Measurements from ENCODE around the gene PDK3.
A peak's percentile ranks its signal among the peaks of the same experiment; 100 is the strongest.

Gene PDK3

DNA sequence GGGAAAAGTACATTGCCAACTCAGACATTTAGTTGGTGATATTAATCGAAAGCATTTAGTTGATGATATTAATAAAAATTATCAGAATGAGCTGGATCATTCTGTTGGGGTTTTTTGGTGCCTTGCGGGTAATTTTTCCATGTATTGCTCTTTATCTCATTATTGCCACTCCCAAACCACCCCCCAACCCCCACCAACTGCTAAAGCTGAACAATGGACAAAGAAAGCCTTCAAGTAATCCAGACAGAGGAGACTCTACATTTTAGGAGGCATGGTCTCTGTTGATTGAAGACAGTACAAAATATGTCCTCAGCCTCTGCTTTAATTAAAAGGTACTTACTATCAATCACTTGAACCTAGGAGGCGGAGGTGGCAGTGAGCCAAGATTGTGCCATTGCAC lies 22.5 kb downstream of the PDK3 start:
- TF ChIP-seq, protein P1, sequence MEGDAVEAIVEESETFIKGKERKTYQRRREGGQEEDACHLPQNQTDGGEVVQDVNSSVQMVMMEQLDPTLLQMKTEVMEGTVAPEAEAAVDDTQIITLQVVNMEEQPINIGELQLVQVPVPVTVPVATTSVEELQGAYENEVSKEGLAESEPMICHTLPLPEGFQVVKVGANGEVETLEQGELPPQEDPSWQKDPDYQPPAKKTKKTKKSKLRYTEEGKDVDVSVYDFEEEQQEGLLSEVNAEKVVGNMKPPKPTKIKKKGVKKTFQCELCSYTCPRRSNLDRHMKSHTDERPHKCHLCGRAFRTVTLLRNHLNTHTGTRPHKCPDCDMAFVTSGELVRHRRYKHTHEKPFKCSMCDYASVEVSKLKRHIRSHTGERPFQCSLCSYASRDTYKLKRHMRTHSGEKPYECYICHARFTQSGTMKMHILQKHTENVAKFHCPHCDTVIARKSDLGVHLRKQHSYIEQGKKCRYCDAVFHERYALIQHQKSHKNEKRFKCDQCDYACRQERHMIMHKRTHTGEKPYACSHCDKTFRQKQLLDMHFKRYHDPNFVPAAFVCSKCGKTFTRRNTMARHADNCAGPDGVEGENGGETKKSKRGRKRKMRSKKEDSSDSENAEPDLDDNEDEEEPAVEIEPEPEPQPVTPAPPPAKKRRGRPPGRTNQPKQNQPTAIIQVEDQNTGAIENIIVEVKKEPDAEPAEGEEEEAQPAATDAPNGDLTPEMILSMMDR (IDR thresholded peaks at IDR 0.05; ENCODE audit: insufficient read depth, missing control alignments): no peak
- FAIRE-seq (no peak), DNase-seq (ENCODE audit: insufficient read length, low spot score) (no peak)

DNA sequence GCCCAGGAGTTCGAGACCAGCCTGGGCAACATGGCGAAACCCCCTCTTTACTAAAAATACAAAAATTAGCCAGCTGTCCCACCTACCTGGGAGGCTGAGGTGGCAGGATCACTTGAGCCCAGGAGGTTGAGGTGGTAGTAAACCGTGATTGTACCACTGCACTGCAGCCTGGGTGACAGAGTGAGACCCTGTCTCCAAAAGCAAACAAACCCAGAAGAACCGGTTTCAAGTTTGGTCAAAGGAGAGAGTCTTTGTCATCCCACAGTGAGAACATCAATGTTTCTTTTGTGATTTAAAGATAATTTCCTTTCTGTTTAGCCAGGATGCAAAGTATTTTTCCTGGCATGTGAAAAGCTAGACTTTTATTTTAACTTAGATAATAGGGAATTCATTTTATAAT lies 26.7 kb downstream of the PDK3 start:
- FAIRE-seq (no peak), DNase-seq (ENCODE audit: insufficient read length, low spot score) (no peak)
- TF ChIP-seq, protein P1 (IDR thresholded peaks at IDR 0.05; ENCODE audit: insufficient read depth, missing control alignments): no peak

DNA sequence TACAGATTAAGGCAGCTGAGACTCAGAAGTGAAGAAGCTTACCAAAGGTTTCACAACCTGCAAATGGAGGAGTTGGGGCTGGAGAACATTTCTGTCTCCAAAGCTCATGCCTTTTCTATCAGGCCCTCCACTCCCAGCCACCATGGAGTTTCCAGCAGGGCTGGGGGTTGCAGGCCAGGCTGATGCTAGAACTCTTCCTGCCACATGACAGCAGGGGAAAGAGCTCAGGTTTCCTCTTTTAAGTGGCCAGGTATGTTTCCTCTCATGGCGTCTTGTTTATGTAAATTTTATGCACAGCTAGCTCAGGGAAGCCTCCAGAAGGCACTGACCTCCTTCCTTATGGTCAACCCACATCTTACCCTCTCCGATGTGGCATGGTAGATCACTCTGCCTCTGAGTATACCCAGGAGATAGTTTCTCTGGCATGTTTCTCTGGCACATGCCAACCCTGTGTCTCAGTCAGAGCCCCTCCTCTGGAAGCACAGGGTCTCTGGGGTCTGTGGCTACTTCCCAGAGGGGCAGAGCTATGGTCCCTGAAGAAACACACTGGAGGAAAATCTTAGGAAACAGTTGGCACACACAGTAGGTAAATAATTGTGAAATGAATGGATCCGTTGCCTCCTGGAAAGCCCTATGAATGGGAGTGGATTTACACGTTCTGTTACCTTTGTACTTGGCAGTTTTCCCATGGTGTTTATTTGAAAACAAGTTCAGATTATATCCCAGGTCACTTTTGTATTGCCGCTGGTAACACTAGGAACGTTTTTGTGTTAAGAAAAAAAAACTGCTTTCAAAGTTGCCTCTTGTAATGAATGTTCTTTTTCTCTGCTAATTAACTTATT lies 28.9 kb downstream of the PDK3 start:
- TF ChIP-seq, protein P1 (IDR thresholded peaks at IDR 0.05; ENCODE audit: insufficient read depth, missing control alignments): no peak
- no peak for FAIRE-seq
- DNase-seq (ENCODE audit: insufficient read length, low spot score): no peak

DNA sequence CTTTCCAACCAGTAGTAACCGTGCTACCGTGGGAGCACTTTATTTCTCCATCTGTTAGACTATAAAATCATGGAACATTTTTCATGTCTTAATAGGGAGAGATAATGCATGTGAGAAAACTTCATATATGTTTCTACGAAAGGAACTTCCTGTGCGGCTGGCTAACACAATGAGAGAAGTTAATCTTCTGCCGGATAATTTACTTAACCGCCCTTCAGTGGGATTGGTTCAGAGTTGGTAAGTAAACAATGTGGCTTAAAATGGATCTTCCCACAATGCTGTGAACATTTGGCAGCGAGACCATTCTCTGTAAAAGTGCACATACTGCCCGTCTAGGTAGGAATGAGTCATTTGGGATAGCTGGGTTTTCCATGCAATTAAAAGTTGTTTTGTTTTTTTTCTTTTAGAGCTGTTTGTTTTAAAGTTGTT lies 29.6 kb downstream of the PDK3 start:
- TF ChIP-seq, protein P1 (IDR thresholded peaks at IDR 0.05; ENCODE audit: insufficient read depth, missing control alignments): no peak
- FAIRE-seq (peak; percentile 84), DNase-seq (ENCODE audit: insufficient read length, low spot score) (no peak)

DNA sequence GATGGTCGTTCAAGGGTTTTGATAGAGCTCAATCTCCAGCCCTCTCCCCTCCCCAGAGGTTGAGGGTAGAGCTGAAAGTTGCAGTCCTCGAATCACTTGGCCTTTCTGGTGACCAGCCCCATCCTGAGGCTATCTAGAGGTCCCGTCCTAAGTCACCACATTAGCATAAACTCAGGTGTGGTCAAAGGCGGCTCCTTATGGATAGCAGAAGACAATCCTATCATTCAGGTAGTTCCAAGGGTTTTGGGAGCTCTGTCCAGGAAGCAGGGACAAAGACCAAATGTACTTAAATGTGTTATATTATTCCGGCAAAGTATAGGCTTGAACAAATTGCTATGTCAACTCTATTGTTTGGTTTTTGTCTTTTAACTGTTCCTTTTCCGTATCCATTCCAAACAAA lies 30.6 kb downstream of the PDK3 start:
- TF ChIP-seq, protein P1 (IDR thresholded peaks at IDR 0.05; ENCODE audit: insufficient read depth, missing control alignments): no peak
- FAIRE-seq (no peak), DNase-seq (ENCODE audit: insufficient read length, low spot score) (no peak)

DNA sequence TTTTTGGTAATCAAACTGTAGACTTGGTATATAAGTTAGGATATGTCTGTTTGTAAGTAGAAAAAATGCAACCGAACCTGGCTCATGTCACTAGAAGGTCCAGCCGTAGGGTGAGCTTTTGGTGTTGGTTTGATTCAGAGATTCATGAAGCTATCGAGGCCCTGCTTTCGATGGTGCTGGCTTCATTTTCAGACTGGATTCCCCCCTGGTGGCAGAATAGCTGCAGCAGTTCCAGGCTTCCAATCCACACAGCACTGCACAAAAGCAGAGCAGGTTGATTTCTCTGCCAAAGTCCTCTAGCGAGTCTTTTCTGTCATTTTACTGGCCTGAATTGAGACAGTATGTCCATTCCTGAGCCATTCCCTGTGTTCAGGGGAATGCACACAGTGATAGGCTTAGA lies 33.1 kb downstream of the PDK3 start:
- TF ChIP-seq, protein P1 (IDR thresholded peaks at IDR 0.05; ENCODE audit: insufficient read depth, missing control alignments): no peak
- FAIRE-seq (no peak), DNase-seq (ENCODE audit: insufficient read length, low spot score) (no peak)

DNA sequence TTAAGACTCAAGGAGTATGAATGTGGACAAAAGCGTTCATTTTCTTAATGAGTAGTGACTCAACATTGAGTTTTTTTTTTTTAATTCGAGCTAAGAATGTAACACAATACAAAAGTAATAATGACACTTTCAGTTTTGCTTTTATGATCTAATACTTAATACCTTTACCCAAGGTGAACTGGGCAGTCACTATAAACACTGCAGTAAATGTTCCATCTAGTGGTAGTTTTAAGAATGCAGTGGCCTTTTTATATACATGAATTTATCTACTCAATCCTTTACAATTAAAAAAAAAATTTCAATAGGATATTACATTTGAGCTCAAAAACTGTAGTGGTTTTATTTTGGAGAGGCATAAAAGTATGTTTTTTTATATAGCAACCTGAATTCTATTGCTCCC lies 33.9 kb downstream of the PDK3 start:
- FAIRE-seq: no peak
- no peak for DNase-seq (ENCODE audit: insufficient read length, low spot score)
- TF ChIP-seq, protein P1 (IDR thresholded peaks at IDR 0.05; ENCODE audit: insufficient read depth, missing control alignments): peak; percentile 17
